Measurements from ENCODE around the gene ZNF746. TPM values are rescaled to one million over a fixed set of nuclear protein-coding genes. Genes with fewer than 3 reads are reported as not detected.

The ZNF746 gene
- total and polyA plus RNA-seq, 10 of the 15 experiments (the other 5 are each of a cell fraction or from before 2014, with no cell fraction given): 1.2 to 19.0 (median 6.3) TPM

DNA sequence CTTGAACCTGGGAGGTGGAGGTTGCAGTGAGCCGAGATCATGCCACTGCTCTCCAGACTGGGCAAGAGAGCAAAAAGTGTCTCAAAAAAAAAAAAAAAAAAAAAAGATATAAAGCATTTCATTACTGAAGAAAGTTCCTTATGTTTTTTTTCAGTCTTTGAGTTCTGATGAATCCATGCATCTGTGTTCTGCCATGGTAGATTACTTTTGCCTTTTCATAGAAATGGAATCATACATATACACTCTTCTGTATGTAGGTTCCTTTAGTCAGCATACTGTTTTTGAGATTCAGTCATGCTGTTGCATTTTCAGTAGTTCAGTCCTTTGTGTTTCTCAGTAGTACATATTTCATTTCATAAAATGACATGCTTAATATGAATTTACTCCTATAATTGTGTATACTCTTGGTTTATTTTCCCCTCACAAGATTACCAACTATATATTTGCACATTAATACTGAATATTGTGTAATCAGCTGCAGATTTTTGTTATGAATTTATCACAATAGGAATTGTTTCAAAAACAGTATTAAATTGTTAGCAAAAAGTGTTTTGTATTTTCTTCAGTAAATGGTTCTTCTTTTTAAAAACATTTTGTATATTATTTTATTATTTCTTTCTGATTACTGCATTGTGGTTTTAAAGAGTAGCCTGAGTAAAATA is 34.0 kb downstream of the ZNF746 start:
- Histone ChIP-seq H2AFZ (ENCODE audit: control insufficient read depth, low read depth, low read length) (no peak overlapping the region), H4K20me1 (ENCODE audit: control insufficient read depth, insufficient read depth) (no peaks in the 10 kb centered on the region), H3K27ac (ENCODE audit: control insufficient read depth, insufficient read depth) (no peak overlapping the region), H3K4me2 (ENCODE audit: control insufficient read depth, insufficient read depth) (no peak overlapping the region), H3K9me3 (replicated peaks; ENCODE audit: control insufficient read depth, insufficient read depth, low read length) (no peaks in the 10 kb centered on the region; the same call in 1 of the 3 replicates), H3K79me2 (ENCODE audit: control insufficient read depth, insufficient read depth, low read length) (peaks cover 10% of the 10 kb centered on the region), H3K36me3 (ENCODE audit: control insufficient read depth in 2 of 2, insufficient read depth in 2 of 2, low read length in 1 of 2) (no peaks in the 10 kb centered on the region), H3K4me3 (no peak overlapping the region), H3K9ac (ENCODE audit: control insufficient read depth, insufficient read depth, low read length) (no peak overlapping the region), H3K4me1 (ENCODE audit: control insufficient read depth, insufficient read depth, low read length) (no peaks in the 10 kb centered on the region), H3K27me3 (replicated peaks in 1 of 2; ENCODE audit: control insufficient read depth in 2 of 2, insufficient read depth in 2 of 2, low read length in 1 of 2) (no peaks in the 10 kb centered on the region)
- ChIA-PET RAD21 (ENCODE audit: unreplicated experiment) (no interaction called here), POLR2A (no interaction called here), SMC1A (ENCODE audit: uncharacterized antibody, unreplicated experiment) (no interaction called here), CTCF (no interaction called here)
- intact Hi-C loops (cut with micrococcal nuclease; ENCODE audit: unreplicated experiment) (no loop called here), in situ Hi-C loops (cut with MboI) (no loop called here)
- FAIRE-seq (no peak), ATAC-seq (no peak), DNase-seq (ENCODE audit: low read depth, low spot score) (no peak)
- TF ChIP-seq, protein P1, sequence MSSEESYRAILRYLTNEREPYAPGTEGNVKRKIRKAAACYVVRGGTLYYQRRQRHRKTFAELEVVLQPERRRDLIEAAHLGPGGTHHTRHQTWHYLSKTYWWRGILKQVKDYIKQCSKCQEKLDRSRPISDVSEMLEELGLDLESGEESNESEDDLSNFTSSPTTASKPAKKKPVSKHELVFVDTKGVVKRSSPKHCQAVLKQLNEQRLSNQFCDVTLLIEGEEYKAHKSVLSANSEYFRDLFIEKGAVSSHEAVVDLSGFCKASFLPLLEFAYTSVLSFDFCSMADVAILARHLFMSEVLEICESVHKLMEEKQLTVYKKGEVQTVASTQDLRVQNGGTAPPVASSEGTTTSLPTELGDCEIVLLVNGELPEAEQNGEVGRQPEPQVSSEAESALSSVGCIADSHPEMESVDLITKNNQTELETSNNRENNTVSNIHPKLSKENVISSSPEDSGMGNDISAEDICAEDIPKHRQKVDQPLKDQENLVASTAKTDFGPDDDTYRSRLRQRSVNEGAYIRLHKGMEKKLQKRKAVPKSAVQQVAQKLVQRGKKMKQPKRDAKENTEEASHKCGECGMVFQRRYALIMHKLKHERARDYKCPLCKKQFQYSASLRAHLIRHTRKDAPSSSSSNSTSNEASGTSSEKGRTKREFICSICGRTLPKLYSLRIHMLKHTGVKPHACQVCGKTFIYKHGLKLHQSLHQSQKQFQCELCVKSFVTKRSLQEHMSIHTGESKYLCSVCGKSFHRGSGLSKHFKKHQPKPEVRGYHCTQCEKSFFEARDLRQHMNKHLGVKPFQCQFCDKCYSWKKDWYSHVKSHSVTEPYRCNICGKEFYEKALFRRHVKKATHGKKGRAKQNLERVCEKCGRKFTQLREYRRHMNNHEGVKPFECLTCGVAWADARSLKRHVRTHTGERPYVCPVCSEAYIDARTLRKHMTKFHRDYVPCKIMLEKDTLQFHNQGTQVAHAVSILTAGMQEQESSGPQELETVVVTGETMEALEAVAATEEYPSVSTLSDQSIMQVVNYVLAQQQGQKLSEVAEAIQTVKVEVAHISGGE (CRISPR knock-in tag; IDR thresholded peaks at IDR 0.05): no peak
- no peak for TF ChIP-seq YBX1 (IDR thresholded peaks at IDR 0.05)
- TF ChIP-seq RCOR1 (conservative IDR thresholded peaks at IDR 0.05; ENCODE audit: low read depth, low read length): no peak
- TF ChIP-seq, protein P2, sequence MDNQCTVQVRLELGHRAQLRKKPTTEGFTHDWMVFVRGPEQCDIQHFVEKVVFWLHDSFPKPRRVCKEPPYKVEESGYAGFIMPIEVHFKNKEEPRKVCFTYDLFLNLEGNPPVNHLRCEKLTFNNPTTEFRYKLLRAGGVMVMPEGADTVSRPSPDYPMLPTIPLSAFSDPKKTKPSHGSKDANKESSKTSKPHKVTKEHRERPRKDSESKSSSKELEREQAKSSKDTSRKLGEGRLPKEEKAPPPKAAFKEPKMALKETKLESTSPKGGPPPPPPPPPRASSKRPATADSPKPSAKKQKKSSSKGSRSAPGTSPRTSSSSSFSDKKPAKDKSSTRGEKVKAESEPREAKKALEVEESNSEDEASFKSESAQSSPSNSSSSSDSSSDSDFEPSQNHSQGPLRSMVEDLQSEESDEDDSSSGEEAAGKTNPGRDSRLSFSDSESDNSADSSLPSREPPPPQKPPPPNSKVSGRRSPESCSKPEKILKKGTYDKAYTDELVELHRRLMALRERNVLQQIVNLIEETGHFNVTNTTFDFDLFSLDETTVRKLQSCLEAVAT (IDR thresholded peaks at IDR 0.05): no peak
- TF ChIP-seq NFIC (IDR thresholded peaks at IDR 0.05; ENCODE audit: low read depth, low read length): no peak
- TF ChIP-seq ZSCAN29 (IDR thresholded peaks at IDR 0.05): no peak
- BruUV-seq (replicated peaks): no TSS peak
- WGBS (ENCODE audit: insufficient coverage, insufficient replicate concordance, low lambda C conversion rate, missing lambda C conversion rate): no CpG with 5 or more reads among the region's 1 CpG
